Measurements from ENCODE around the gene TLE5. TPM values are rescaled to one million over a fixed set of nuclear protein-coding genes. Genes with fewer than 3 reads are reported as not detected.

Gene TLE5
- total and polyA plus RNA-seq, 10 of the 15 experiments (the other 5 are each of a cell fraction or from before 2014, with no cell fraction given), result 2.5 to 373 (median 154) TPM

DNA sequence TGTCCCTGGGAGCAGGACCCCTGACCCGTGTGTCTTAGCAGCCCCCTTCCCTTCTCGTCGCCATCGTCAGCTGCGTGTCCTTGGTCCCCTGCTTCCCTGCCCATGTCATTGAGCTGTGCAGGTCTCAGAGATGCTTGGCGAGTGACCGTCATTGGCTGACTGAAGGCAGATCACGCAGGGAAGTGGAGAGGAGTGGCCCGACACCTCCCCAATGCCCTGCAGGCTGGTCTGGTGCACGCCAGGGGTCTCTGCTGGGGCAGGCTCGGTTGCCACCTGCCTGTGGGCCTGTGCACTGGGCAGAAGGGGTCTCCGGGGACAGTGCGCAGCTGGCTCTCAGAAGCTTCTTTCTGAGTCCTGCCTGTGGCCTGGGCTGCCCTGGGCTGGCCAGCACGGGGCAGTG is 38.0 kb upstream of the TLE5 start (continued):
- TF ChIP-seq FOXK2 (IDR thresholded peaks at IDR 0.05) (no peak), KDM1A (IDR thresholded peaks at IDR 0.05; ENCODE audit: borderline replicate concordance) (no peak), MEF2B (IDR thresholded peaks at IDR 0.05; ENCODE audit: partially characterized antibody, poor library complexity, severe bottlenecking) (no peak), TAF1 (IDR thresholded peaks at IDR 0.05; ENCODE audit: borderline replicate concordance, low read depth, low read length) (no peak)
- TF ChIP-seq, protein P1, sequence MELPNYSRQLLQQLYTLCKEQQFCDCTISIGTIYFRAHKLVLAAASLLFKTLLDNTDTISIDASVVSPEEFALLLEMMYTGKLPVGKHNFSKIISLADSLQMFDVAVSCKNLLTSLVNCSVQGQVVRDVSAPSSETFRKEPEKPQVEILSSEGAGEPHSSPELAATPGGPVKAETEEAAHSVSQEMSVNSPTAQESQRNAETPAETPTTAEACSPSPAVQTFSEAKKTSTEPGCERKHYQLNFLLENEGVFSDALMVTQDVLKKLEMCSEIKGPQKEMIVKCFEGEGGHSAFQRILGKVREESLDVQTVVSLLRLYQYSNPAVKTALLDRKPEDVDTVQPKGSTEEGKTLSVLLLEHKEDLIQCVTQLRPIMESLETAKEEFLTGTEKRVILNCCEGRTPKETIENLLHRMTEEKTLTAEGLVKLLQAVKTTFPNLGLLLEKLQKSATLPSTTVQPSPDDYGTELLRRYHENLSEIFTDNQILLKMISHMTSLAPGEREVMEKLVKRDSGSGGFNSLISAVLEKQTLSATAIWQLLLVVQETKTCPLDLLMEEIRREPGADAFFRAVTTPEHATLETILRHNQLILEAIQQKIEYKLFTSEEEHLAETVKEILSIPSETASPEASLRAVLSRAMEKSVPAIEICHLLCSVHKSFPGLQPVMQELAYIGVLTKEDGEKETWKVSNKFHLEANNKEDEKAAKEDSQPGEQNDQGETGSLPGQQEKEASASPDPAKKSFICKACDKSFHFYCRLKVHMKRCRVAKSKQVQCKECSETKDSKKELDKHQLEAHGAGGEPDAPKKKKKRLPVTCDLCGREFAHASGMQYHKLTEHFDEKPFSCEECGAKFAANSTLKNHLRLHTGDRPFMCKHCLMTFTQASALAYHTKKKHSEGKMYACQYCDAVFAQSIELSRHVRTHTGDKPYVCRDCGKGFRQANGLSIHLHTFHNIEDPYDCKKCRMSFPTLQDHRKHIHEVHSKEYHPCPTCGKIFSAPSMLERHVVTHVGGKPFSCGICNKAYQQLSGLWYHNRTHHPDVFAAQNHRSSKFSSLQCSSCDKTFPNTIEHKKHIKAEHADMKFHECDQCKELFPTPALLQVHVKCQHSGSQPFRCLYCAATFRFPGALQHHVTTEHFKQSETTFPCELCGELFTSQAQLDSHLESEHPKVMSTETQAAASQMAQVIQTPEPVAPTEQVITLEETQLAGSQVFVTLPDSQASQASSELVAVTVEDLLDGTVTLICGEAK (IDR thresholded peaks at IDR 0.05; ENCODE audit: borderline replicate concordance), result no peak

DNA sequence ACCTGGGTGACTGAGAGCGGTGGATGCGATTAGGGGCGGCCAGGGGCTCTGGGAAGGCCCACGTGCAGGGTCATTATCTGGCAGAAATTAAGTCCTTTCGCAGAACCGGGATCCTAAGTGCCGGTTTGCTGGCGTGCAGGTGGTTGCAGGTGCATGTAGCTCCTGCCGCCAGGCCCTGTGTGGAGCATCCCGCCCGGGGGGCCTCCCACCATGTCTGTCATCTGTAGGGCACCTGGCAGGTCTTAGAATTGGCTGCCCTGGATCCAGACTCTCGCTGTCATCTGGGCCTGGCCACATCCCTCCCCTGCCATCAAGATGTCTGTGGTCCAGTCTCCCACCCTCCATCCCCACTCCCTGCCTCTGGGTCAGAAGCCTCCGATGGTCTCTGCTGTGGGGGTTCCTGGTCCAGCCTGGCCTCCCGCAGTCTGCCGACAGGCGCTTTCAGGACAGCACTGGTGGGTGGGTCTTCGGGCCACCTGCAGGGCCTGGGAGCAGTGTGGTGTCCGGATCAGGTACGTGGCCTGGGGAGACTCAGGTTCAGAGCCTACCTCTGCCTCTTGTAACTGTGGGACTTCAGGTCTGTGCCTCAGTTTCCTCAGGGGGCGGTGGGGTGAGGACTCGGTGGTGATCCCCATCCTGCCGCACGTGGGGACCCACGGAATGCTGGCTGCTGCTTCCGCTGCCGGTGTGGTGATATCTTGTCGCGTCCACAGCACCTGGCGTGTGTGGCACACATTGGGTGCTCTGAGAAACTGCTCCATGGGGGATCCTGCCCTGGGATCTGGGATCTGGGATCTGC is 37.3 kb upstream of the TLE5 start:
- in situ Hi-C loops (cut with MboI), result loop anchor here (5.0 kb wide), 1 partner anchor 137 kb away; no protein-coding TSS in a partner anchor

More for the DNA sequence above, 37.3 kb upstream of the TLE5 start:
- ChIA-PET RAD21 (ENCODE audit: unreplicated experiment) (no interaction called here), CTCF (interaction anchor here (0.6 to 1.5 kb wide), 4 partner anchors 9 to 24 kb away, joined by 3 to 7 read pairs (median 4); no protein-coding TSS in a partner anchor), SMC1A (ENCODE audit: uncharacterized antibody, unreplicated experiment) (no interaction called here), POLR2A (no interaction called here)
- no peak for DNase-seq (ENCODE audit: low read depth, low spot score)
- no peaks in the 10 kb centered on the region for H3K79me2 ChIP-seq (ENCODE audit: control insufficient read depth, insufficient read depth, low read length)
- no peak for ATAC-seq
- peaks cover 17% of the 10 kb centered on the region for H3K4me1 ChIP-seq (ENCODE audit: control insufficient read depth, insufficient read depth, low read length)
- no peaks in the 10 kb centered on the region for H3K36me3 ChIP-seq (ENCODE audit: control insufficient read depth in 2 of 2, insufficient read depth in 2 of 2, low read length in 1 of 2)
- no peak for FAIRE-seq
- TF ChIP-seq, protein P2, sequence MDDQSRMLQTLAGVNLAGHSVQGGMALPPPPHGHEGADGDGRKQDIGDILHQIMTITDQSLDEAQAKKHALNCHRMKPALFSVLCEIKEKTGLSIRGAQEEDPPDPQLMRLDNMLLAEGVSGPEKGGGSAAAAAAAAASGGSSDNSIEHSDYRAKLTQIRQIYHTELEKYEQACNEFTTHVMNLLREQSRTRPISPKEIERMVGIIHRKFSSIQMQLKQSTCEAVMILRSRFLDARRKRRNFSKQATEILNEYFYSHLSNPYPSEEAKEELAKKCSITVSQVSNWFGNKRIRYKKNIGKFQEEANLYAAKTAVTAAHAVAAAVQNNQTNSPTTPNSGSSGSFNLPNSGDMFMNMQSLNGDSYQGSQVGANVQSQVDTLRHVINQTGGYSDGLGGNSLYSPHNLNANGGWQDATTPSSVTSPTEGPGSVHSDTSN (IDR thresholded peaks at IDR 0.05; ENCODE audit: insufficient replicate concordance, low read depth, low read length), result no peak
- TF ChIP-seq CHD4 (IDR thresholded peaks at IDR 0.05), result no peak
- TF ChIP-seq, protein P3, sequence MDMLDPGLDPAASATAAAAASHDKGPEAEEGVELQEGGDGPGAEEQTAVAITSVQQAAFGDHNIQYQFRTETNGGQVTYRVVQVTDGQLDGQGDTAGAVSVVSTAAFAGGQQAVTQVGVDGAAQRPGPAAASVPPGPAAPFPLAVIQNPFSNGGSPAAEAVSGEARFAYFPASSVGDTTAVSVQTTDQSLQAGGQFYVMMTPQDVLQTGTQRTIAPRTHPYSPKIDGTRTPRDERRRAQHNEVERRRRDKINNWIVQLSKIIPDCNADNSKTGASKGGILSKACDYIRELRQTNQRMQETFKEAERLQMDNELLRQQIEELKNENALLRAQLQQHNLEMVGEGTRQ (IDR thresholded peaks at IDR 0.05; ENCODE audit: borderline replicate concordance, low read depth, low read length), result no peak
- TF ChIP-seq RFX5 (IDR thresholded peaks at IDR 0.05; ENCODE audit: low read depth, low read length), result no peak
- no peak for TF ChIP-seq MXI1 (IDR thresholded peaks at IDR 0.05; ENCODE audit: low read depth, low read length)
- TF ChIP-seq STAT1 (conservative IDR thresholded peaks at IDR 0.05), result no peak
- no peak for TF ChIP-seq NR2F1 (conservative IDR thresholded peaks at IDR 0.05)
- TF ChIP-seq SP1 (IDR thresholded peaks at IDR 0.05; ENCODE audit: low read depth, low read length), result no peak
- no peak for TF ChIP-seq PAX5 (IDR thresholded peaks at IDR 0.05; ENCODE audit: borderline replicate concordance, low read depth, low read length)
- no peak for TF ChIP-seq NBN (IDR thresholded peaks at IDR 0.05)
- TF ChIP-seq SMAD5 (IDR thresholded peaks at IDR 0.05; ENCODE audit: low read depth), result no peak
- intact Hi-C loops (cut with micrococcal nuclease; ENCODE audit: unreplicated experiment), result no loop called here
- no peak overlapping the region for H3K27ac ChIP-seq (ENCODE audit: control insufficient read depth, insufficient read depth)
- no peaks in the 10 kb centered on the region for H3K9me3 ChIP-seq (replicated peaks; ENCODE audit: control insufficient read depth, insufficient read depth, low read length)
- no peaks in the 10 kb centered on the region for H4K20me1 ChIP-seq (ENCODE audit: control insufficient read depth, insufficient read depth)
- no peak overlapping the region for H2AFZ ChIP-seq (ENCODE audit: control insufficient read depth, low read depth, low read length)
- 86% methylated on average over 27 of the region's 29 CpGs for WGBS (ENCODE audit: insufficient coverage, insufficient replicate concordance, low lambda C conversion rate, missing lambda C conversion rate)
- H3K4me2 ChIP-seq (ENCODE audit: control insufficient read depth, insufficient read depth), result peak overlapping the region; percentile 21; the same call in 1 of the 2 replicates
- no peaks in the 10 kb centered on the region; a peak in 2 of 4 replicates for H3K27me3 ChIP-seq (replicated peaks in 1 of 2; ENCODE audit: control insufficient read depth in 2 of 2, insufficient read depth in 2 of 2, low read length in 1 of 2)
- no TSS peak for BruUV-seq (replicated peaks)
- H3K4me3 ChIP-seq, result no peak overlapping the region
- no peak overlapping the region for H3K9ac ChIP-seq (ENCODE audit: control insufficient read depth, insufficient read depth, low read length)

Data from GM12878 (cell line).